HG02759 (cell line): Measurements from ENCODE around the gene SUSD2.
"Not testable (repeated sequence)": the region's sequence is repeated elsewhere in the genome, so short reads cannot be mapped to it uniquely, and the experiment has no call there.

Source experiments
- ATAC-seq: cut with Tn5 transposase; IDR thresholded peaks from one replicate; pipeline ENCODE4 v1.9.1; 2021; ENCODE audit warnings: mild to moderate bottlenecking, moderate library complexity; ENCODE audit not compliant: unreplicated experiment

The SUSD2 gene

GRCh38 chr22:24186892-24187670, 5.8 kb downstream of the SUSD2 start:
- ATAC-seq, result no peak

GRCh38 chr22:24187731-24188644, 6.7 kb downstream of the SUSD2 start:
- ATAC-seq, result no peak

- ATAC-seq, result no peak
These were observed 7.5 kb downstream of the SUSD2 start for GRCh38 chr22:24188705-24189248.

- no peak for ATAC-seq
These were observed 8.2 kb downstream of the SUSD2 start for GRCh38 chr22:24189249-24190158.

- ATAC-seq, result no peak
These were observed 8.9 kb downstream of the SUSD2 start for GRCh38 chr22:24190159-24190540.

GRCh38 chr22:24190596-24191208, 9.4 kb downstream of the SUSD2 start:
- ATAC-seq, result no peak

GRCh38 chr22:24191381-24191841, 10.1 kb downstream of the SUSD2 start:
- no peak for ATAC-seq

GRCh38 chr22:24191893-24192292, 10.6 kb downstream of the SUSD2 start:
- ATAC-seq, result no peak

GRCh38 chr22:24198682-24199052, 17.4 kb downstream of the SUSD2 start:
- no peak for ATAC-seq

GRCh38 chr22:24200619-24201212, 19.4 kb downstream of the SUSD2 start:
- no peak for ATAC-seq

GRCh38 chr22:24201681-24202614, 20.7 kb downstream of the SUSD2 start:
- no peak for ATAC-seq

- not testable (repeated sequence) for ATAC-seq
These were observed 22.6 kb downstream of the SUSD2 start for GRCh38 chr22:24203856-24204255.

- ATAC-seq, result no peak
These were observed 24.3 kb downstream of the SUSD2 start for GRCh38 chr22:24205438-24206195.

GRCh38 chr22:24206460-24207263, 25.4 kb downstream of the SUSD2 start:
- not testable (repeated sequence) for ATAC-seq

GRCh38 chr22:24207264-24208011, 26.2 kb downstream of the SUSD2 start:
- no peak for ATAC-seq

GRCh38 chr22:24208012-24208749, 26.9 kb downstream of the SUSD2 start:
- ATAC-seq, result no peak
